AG09319 (cell line): ENCODE data around the gene CELF4.

Experiments used
- DNase-seq: peaks from one replicate; pipeline ENCODE4 v3.0.0-alpha.2; 2010; ENCODE audit warnings: low read depth; ENCODE audit errors: extremely low read depth
- TF ChIP-seq, protein P1 (sequence below): IDR thresholded peaks from 2 replicates; pipeline ENCODE4 v1.5.1; 2011; ENCODE audit warnings: low read depth, mild to moderate bottlenecking, inconsistent platforms, low read length, moderate library complexity

The CELF4 gene

DNA sequence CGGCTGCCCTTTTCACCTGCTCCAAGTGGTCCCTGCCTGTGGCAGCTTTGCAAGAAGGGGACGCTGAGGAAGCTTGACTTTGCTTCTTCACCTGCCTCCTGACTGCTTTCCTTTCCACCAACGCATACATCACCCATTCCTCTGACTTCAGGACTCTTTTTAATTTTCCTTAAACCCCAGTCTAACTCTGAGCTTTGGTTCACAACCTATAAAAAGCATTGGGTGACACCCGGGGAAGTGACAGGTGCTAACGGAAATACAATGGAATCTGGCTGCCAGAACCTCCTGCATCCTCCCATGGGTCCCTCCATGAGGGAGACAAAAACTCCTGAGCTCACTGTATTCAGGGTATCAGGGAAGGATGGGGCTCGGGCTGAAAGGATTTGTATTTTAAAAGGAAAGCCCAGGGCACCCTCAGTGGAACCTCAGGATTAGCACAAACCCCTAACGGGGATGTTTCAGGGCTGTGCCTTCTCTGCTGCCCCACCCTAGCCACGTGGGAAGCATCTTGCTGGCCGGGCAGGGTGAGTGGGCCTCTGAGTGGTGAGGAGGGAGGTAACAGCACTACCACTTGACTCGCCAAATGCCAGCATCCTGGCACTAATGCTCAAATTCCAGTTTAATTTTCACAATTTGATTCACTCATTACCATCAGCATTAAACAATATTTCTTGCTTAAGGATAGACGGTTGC is 284.8 kb downstream of the CELF4 start:
- no peak for DNase-seq
- TF ChIP-seq, protein P1, sequence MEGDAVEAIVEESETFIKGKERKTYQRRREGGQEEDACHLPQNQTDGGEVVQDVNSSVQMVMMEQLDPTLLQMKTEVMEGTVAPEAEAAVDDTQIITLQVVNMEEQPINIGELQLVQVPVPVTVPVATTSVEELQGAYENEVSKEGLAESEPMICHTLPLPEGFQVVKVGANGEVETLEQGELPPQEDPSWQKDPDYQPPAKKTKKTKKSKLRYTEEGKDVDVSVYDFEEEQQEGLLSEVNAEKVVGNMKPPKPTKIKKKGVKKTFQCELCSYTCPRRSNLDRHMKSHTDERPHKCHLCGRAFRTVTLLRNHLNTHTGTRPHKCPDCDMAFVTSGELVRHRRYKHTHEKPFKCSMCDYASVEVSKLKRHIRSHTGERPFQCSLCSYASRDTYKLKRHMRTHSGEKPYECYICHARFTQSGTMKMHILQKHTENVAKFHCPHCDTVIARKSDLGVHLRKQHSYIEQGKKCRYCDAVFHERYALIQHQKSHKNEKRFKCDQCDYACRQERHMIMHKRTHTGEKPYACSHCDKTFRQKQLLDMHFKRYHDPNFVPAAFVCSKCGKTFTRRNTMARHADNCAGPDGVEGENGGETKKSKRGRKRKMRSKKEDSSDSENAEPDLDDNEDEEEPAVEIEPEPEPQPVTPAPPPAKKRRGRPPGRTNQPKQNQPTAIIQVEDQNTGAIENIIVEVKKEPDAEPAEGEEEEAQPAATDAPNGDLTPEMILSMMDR, result no peak

DNA sequence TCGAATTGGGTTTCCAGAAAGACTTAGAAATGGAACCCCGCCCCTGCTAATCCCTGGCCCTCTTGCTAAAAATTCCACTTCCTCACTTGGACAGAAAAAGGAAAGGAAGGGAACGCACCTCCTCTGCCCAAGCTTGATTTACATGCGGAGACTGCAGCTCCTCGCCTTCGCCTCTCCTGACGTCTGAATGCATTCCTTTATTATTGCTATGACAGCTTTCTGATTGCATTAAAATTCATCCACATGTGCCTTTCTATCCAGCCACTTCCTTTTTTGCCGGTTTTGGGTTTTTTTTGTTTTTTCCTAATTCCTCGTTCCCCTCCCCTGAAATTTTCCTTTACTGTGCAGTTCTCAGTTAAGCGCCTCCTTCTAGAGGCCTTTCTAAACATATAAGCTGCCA is 287.8 kb downstream of the CELF4 start:
- DNase-seq, result no peak
- TF ChIP-seq, protein P1, result no peak

DNA sequence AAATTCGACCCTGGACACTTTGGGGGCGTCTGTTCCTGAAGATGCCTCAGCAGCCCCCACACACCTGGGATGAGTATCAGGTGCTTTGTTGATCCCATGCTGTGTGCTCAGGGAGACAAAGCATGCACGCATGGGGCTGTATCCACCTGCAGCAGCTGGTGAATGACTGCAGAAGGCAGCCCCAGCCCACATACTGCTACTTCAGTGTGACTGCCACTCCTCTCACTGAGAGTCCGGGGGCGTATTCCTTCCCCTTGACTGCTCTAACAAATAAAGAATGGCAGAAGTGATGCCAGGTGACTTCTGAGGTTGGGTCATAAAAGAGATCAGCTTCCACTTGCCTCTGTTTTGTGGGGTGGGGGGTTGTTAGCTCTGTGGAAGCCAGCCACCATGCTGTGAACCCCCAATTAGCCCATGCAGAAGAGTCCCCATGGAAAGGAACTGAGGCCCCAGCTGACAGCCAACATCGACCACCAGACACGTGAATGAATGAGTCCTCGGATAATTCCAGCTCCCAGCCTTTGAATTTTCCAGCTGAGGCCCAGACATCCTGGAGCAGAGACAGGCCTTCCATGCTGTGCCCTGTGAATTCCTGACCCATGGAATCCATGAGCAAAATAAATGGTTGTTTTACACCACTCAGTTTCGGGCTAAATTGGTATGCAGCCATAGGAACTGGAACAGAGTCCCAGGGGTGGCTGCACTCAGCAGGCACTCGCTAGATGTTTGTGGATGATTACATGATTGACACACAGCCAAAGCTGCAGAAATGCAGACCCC is 289.3 kb downstream of the CELF4 start:
- TF ChIP-seq, protein P1, result no peak
- no peak for DNase-seq

DNA sequence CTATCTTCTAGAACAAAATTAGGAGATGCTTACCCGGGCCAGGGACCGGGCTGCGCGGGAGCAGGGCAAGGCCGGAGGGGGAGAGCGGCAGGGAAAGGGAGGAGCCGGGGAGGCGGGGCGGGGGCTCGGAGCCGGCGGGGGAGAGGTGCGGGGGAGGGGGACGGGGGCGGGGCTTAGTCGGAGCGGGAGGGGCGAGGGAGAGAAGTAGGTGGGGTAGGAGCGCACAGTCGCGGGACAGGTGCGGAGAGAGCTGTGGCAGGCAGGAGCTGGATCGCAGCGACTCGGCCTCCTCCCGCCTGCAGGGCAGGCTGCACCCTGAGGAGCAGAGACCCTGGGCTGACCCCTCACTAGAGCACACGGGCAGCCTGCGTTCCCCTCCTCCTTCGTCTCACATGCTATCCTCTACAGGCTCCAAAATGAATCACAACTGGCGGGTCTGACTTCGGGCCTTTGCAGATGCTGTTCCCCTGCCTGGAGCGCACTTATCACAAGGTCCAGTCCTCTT is 290.3 kb downstream of the CELF4 start:
- TF ChIP-seq, protein P1, result no peak
- no peak for DNase-seq

DNA sequence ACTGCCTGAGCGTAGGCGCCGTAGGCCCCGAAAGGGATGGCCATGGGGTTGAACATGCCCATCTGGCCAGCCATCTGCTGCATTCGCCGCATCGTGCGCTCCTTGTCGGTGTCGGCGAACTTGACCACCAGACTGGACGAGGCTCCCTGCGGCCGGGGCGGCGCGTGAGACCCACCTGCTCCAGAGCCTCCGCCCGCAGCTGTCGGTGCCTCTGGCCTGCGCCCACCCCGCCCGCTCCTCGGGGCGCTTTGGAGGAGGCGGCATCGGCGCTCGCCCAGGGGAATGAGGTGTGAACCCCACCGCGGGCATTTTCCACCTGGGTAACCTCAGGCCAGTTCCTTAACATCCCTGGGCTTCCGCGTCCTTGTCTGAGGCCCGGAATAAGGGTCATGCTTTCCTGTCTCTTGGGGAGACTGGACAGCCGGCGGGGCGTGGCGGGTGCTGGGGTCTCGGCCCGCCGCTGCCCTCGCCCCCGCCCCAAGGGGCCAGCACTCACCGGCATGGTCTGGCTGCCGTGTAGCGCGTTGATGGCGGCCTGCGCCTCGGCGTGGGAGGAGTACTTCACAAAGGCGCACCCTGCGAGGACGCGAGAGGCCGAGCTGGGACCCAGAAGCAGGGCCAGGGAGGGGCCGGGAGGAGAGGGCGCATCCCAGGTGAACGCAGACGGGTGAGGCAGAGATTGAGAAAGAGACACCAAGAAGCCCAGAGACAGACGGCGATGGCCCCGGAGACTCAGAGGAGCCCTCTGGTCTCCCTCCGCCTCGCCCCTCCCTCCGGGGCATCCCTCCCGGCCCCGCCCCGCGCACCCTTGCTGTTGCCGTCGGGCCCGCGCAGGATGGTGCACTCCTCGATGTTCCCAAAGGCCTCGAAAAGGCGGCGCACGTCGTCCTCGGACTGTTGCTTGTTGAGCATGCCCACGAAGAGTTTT is 291.0 kb downstream of the CELF4 start:
- TF ChIP-seq, protein P1, result no peak
- no peak for DNase-seq

DNA sequence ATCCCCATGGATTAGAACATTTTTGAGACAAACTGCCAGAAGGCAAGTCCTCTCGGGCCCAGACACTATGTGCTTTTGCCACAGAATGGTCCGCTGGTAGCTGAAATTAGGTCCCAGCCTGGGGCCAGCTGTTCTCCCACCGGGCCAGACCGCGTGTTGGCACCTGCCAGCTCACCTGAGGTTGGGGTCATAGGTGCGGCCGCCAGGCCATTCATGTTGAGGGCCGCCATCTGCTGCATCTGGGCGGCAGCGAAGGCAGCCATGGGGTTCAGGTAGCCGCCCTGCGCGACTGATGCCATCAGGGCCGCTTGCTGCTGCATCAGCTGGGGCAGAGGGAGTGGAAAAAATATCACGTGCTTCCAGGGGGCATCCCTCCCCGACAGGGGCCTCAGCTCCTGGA is 292.8 kb downstream of the CELF4 start:
- DNase-seq, result no peak
- TF ChIP-seq, protein P1, result no peak
